ENCODE data around the gene ZBTB45. TPM values are rescaled to one million over a fixed set of nuclear protein-coding genes. Genes with fewer than 3 reads are reported as not detected.

ZBTB45 gene
- total and polyA plus RNA-seq, 9 of the 15 experiments (the other 6 are each of a cell fraction or from before 2014, with no cell fraction given): 0.08 to 16.1 (median 1.8) TPM

- no peak for TF ChIP-seq CHD7 (IDR thresholded peaks at IDR 0.05; ENCODE audit: low read depth, low read length)
- TF ChIP-seq IRF2 (CRISPR knock-in tag; IDR thresholded peaks at IDR 0.05): no peak
- no peak for TF ChIP-seq ASH1L (IDR thresholded peaks at IDR 0.05; ENCODE audit: borderline replicate concordance, low read depth, partially characterized antibody)
- TF ChIP-seq SNAPC5 (CRISPR knock-in tag; IDR thresholded peaks at IDR 0.05): no peak
- no peak for TF ChIP-seq HDGF (IDR thresholded peaks at IDR 0.05)
- TF ChIP-seq FOXP1 (CRISPR knock-in tag; IDR thresholded peaks at IDR 0.05): no peak
- no peak for TF ChIP-seq ZNF280A (IDR thresholded peaks at IDR 0.05; ENCODE audit: low read depth, partially characterized antibody)
- no peak for TF ChIP-seq CREBBP (IDR thresholded peaks at IDR 0.05; ENCODE audit: low read depth, low read length)
- no peak for TF ChIP-seq PURB (CRISPR knock-in tag; IDR thresholded peaks at IDR 0.05; ENCODE audit: low read depth)
- no peak for TF ChIP-seq CREB5 (CRISPR knock-in tag; IDR thresholded peaks at IDR 0.05)
- TF ChIP-seq ZBTB17 (CRISPR knock-in tag; IDR thresholded peaks at IDR 0.05): no peak
- TF ChIP-seq RBM34 (IDR thresholded peaks at IDR 0.05; ENCODE audit: borderline replicate concordance, insufficient read depth, low read length): no peak
- TF ChIP-seq ZNF165 (CRISPR knock-in tag; IDR thresholded peaks at IDR 0.05; ENCODE audit: borderline replicate concordance): no peak
These were observed 5.0 kb downstream of the ZBTB45 start (continued) for GRCh38 chr19:58514564-58515022.

Measured in K562 (cell line).